CD4-positive, alpha-beta T cell treated with Interleukin-12 subunit alpha and Interleukin-12 subunit beta, for 1 hour (primary cell): ENCODE data around the gene GKN2.
"Not testable (repeated sequence)": the region's sequence is repeated elsewhere in the genome, so short reads cannot be mapped to it uniquely, and the experiment has no call there.

Source experiments
- DNase-seq: peaks from one replicate; pipeline ENCODE4 v3.0.0-alpha.2; 2020

Gene GKN2

GRCh38 chr2:68959001-68959400 lies 6.3 kb upstream of the GKN2 start:
- DNase-seq: no peak

GRCh38 chr2:68955432-68955831 lies 2.7 kb upstream of the GKN2 start:
- not testable (repeated sequence) for DNase-seq

GRCh38 chr2:68951899-68952298 lies 794 bp downstream of the GKN2 start:
- no peak for DNase-seq

- DNase-seq: no peak
These were observed 4.0 kb downstream of the GKN2 start for GRCh38 chr2:68948710-68949109.

- no peak for DNase-seq
These were observed 6.6 kb downstream of the GKN2 start for GRCh38 chr2:68946117-68946516.

- peak; percentile 65 for DNase-seq
These were observed 8.8 kb downstream of the GKN2 start for GRCh38 chr2:68943581-68944568.

GRCh38 chr2:68942827-68943226 lies 9.9 kb downstream of the GKN2 start:
- no peak for DNase-seq

- DNase-seq: no peak
These were observed 12.3 kb downstream of the GKN2 start for GRCh38 chr2:68940369-68940768.

- no peak for DNase-seq
These were observed 12.7 kb downstream of the GKN2 start for GRCh38 chr2:68939962-68940361.

GRCh38 chr2:68938938-68939337 lies 13.8 kb downstream of the GKN2 start:
- DNase-seq: no peak

GRCh38 chr2:68937346-68938055 lies 15.2 kb downstream of the GKN2 start:
- DNase-seq: no peak

GRCh38 chr2:68936889-68937288 lies 15.8 kb downstream of the GKN2 start:
- no peak for DNase-seq

GRCh38 chr2:68936427-68936826 lies 16.3 kb downstream of the GKN2 start:
- DNase-seq: no peak

- DNase-seq: no peak
These were observed 17.2 kb downstream of the GKN2 start for GRCh38 chr2:68935471-68935870.

- DNase-seq: no peak
These were observed 18.7 kb downstream of the GKN2 start for GRCh38 chr2:68934021-68934420.

GRCh38 chr2:68932402-68932801 lies 20.3 kb downstream of the GKN2 start:
- DNase-seq: no peak

GRCh38 chr2:68931799-68932198 lies 20.9 kb downstream of the GKN2 start:
- no peak for DNase-seq

GRCh38 chr2:68931149-68931711 lies 21.5 kb downstream of the GKN2 start:
- DNase-seq: no peak

GRCh38 chr2:68926796-68927195 lies 25.9 kb downstream of the GKN2 start:
- no peak for DNase-seq

GRCh38 chr2:68925295-68925896 lies 27.3 kb downstream of the GKN2 start:
- DNase-seq: peak; percentile 77

- no peak for DNase-seq
These were observed 31.0 kb downstream of the GKN2 start for GRCh38 chr2:68921646-68922045.

GRCh38 chr2:68920481-68921170 lies 32.1 kb downstream of the GKN2 start:
- no peak for DNase-seq

- no peak for DNase-seq
These were observed 34.2 kb downstream of the GKN2 start for GRCh38 chr2:68918497-68918896.
